ENCODE results near the gene SLC1A5. TPM values are rescaled to one million over a fixed set of nuclear protein-coding genes. Genes with fewer than 3 reads are reported as not detected.

The SLC1A5 gene
- total and polyA plus RNA-seq, 2 donors (not counting 3 experiments of a cell fraction or from before 2014, with no cell fraction given), result 114 TPM

DNA sequence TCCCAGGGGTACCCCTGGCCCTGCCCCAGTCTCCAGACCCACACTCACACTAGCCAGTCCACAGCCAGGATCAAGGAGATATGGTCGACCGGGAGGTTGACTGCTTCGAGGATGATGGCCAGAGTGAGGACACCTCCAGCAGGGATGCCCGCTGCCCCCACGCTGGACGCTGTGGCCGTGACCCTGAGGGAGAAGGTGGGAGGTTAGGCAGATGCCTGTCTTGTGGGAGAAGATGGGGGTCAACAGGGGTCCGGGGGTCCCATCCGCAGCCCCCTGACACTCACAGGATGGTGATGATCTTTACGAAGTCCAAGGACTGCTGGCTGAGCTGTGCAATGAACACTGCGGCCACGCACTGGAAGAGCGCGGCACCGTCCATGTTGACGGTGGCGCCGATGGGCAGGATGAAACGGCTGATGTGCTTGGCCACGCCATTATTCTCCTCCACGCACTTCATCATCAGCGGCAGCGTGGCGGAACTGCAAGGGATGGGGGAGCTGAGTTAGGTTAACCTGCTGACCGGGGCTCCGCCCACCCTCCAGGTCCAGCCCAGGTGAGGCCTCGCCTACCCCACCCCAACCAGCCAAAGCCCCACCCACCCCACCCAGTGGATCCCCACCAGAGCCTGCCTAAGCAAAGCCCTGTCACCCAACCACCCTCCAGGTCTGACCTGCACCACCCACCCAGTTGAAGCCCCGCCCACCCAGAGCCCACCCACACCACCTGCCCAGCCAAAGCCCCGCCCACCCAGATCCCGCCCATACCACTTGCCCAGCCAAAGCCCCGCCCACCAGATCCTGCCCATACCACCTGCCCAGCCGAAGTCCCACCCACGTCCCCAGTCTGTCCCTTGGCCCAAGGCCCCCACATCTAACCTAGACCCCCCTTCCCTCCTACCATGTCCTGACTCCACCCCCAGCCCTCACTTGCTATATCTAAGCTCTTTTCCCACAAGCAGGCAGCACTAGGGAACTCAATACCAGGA lies 11.2 kb downstream of the SLC1A5 start:
- no peaks in the 10 kb centered on the region for H3K9me1 ChIP-seq (replicated peaks; ENCODE audit: control insufficient read depth, extremely low read depth, insufficient read depth, low read length)
- no peak overlapping the region for H2AFZ ChIP-seq (ENCODE audit: low read depth, low read length)
- peaks cover 17 to 31% of the 10 kb centered on the region in 2 experiments for H3K36me3 ChIP-seq (ENCODE audit: control insufficient read depth in 2 of 2, extremely low read depth in 1 of 2, insufficient read depth in 2 of 2, low read length in 2 of 2)
- FAIRE-seq, result no peak
- H3K9me3 ChIP-seq (replicated peaks; ENCODE audit: control insufficient read depth, insufficient read depth, low read length), result no peaks in the 10 kb centered on the region
- CTCF ChIA-PET, result interaction anchor here (1.1 to 2.0 kb wide), 3 partner anchors 11 to 63 kb away, joined by 3 to 8 read pairs (median 3); no protein-coding TSS in a partner anchor
- no peaks in the 10 kb centered on the region for H4K20me1 ChIP-seq (replicated peaks; ENCODE audit: control insufficient read depth, extremely low read depth, insufficient read depth, low read length)
- H3K27ac ChIP-seq (ENCODE audit: insufficient read depth, low read depth, low read length), result no peak overlapping the region
- no peak for TF ChIP-seq CTCF (IDR thresholded peaks at IDR 0.05; ENCODE audit: extremely low read depth in 1 of 2, insufficient read depth in 1 of 2, low read depth in 1 of 2, low read length in 2 of 2)
- no peak for TF ChIP-seq JUN (IDR thresholded peaks at IDR 0.05; ENCODE audit: borderline replicate concordance, insufficient read depth, insufficient read length, low read depth)
- no peak for TF ChIP-seq MYC (IDR thresholded peaks at IDR 0.05; ENCODE audit: low read depth, low read length)
- TF ChIP-seq GATA2 (IDR thresholded peaks at IDR 0.05; ENCODE audit: insufficient read depth, insufficient read length, low read depth, low read length), result no peak
- TF ChIP-seq POLR2AphosphoS5 (IDR thresholded peaks at IDR 0.05; ENCODE audit: insufficient read depth, low read depth, low read length), result no peak
- TF ChIP-seq POLR2A (IDR thresholded peaks at IDR 0.05; ENCODE audit: low read depth, low read length), result no peak
- no peak for TF ChIP-seq FOS (IDR thresholded peaks at IDR 0.05; ENCODE audit: borderline replicate concordance, insufficient read depth, low read length)
- TF ChIP-seq EZH2 (IDR thresholded peaks at IDR 0.05; ENCODE audit: borderline replicate concordance, low read depth, low read length, severe bottlenecking), result no peak
- TF ChIP-seq, protein P1, sequence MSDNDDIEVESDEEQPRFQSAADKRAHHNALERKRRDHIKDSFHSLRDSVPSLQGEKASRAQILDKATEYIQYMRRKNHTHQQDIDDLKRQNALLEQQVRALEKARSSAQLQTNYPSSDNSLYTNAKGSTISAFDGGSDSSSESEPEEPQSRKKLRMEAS (IDR thresholded peaks at IDR 0.05; ENCODE audit: insufficient read depth, insufficient read length), result no peak
- peaks cover 3% of the 10 kb centered on the region for H3K79me2 ChIP-seq (ENCODE audit: control insufficient read depth, insufficient read depth, low read length)
- H3K4me2 ChIP-seq (ENCODE audit: insufficient read depth, low read length), result no peak overlapping the region
- H3K9ac ChIP-seq (replicated peaks; ENCODE audit: extremely low read depth, insufficient read depth, low read length), result no peak overlapping the region
- no peaks in the 10 kb centered on the region for H3K4me1 ChIP-seq (ENCODE audit: control insufficient read depth, extremely low read depth, insufficient read depth, low read length)
- DNase-seq (ENCODE audit: low read depth, low spot score), result no peak
- BruUV-seq (replicated peaks), result no TSS peak
- no peaks in the 10 kb centered on the region for H3K27me3 ChIP-seq (ENCODE audit: control insufficient read depth in 2 of 2, insufficient read depth in 2 of 2, low read length in 2 of 2)
- no peak overlapping the region for H3K4me3 ChIP-seq (replicated peaks in 1 of 3; ENCODE audit: insufficient read depth in 1 of 3, low read depth in 1 of 3, low read length in 3 of 3)
- intact Hi-C loops (cut with micrococcal nuclease) (no loop called here), dilution Hi-C loops (cut with MboI; ENCODE audit: extremely low pct_ligation_motif_present, low sequenced_read_pairs) (no loop called here)
- POLR2A ChIA-PET, result no interaction called here

Data from endothelial cell of umbilical vein (primary cell).